Caco-2 (cell line): ENCODE data around the gene MRO. TPM values are rescaled to one million over a fixed set of nuclear protein-coding genes. Genes with fewer than 3 reads are reported as not detected.

ENCODE experiments used
- BruUV-seq: library from RNA; stranded (reverse); fragments of 400-500 nt; replicated peaks from 2 replicates; lab custom pipeline; 2021; lab: Mats Ljungman, UMichigan
- CTCF ChIA-PET: fragments of 300-600 bp; sonication (Branson Sonifier 250); formaldehyde crosslinking; loops from one replicate; lab custom pipeline; 2022; ENCODE audit warnings: antibody characterized with exemption; lab: Charles Lee
- POLR2A ChIA-PET: fragments of 300-600 bp; sonication (Branson Sonifier 250); formaldehyde crosslinking; loops from one replicate; lab custom pipeline; 2022; ENCODE audit warnings: antibody characterized with exemption; lab: Charles Lee
- DNase-seq, 2 experiments: peaks; one replicate each; pipeline versions ENCODE4 v3.0.0 to v3.0.0-alpha.2; 2020 to 2022
- H3K27me3 ChIP-seq: replicated peaks from 2 replicates; pipeline ENCODE4 v1.6.0; 2011; ENCODE audit warnings: low read length; ENCODE audit not compliant: control insufficient read depth, insufficient read depth
- H3K36me3 ChIP-seq: 2 replicates; pipeline ENCODE4 v1.5.1; 2011; ENCODE audit warnings: low read length; ENCODE audit not compliant: control insufficient read depth, insufficient read depth
- H3K4me1 ChIP-seq: fragments of 250-450 bp; sonication (Bioruptor Pico); 2 replicates; pipeline ENCODE4 v1.5.1; 2020; ENCODE audit warnings: mild to moderate bottlenecking
- H3K4me3 ChIP-seq: 2 replicates; pipeline ENCODE4 v1.5.1; 2011; ENCODE audit warnings: low read depth, mild to moderate bottlenecking, control low read depth, low read length
- H3K9me3 ChIP-seq: fragments of 250-450 bp; sonication (Bioruptor Pico); 2 replicates; pipeline ENCODE4 v1.5.1; 2020; ENCODE audit warnings: mild to moderate bottlenecking, moderate library complexity
- H3K27ac Mint-ChIP-seq: one replicate; pipeline ENCODE4 v1.8.0; 2022; ENCODE audit warnings: mixed read lengths; ENCODE audit not compliant: unreplicated experiment
- H3K27me3 Mint-ChIP-seq: one replicate; pipeline ENCODE4 v1.8.0; 2022; ENCODE audit warnings: mixed read lengths; ENCODE audit not compliant: insufficient read depth, unreplicated experiment
- H3K36me3 Mint-ChIP-seq: one replicate; pipeline ENCODE4 v1.8.0; 2022; ENCODE audit warnings: mild to moderate bottlenecking, mixed read lengths; ENCODE audit not compliant: insufficient read depth, unreplicated experiment
- H3K4me1 Mint-ChIP-seq: one replicate; pipeline ENCODE4 v1.8.0; 2022; ENCODE audit warnings: low read depth, mixed read lengths; ENCODE audit not compliant: unreplicated experiment
- H3K4me3 Mint-ChIP-seq: one replicate; pipeline ENCODE4 v1.8.0; 2022; ENCODE audit warnings: mild to moderate bottlenecking, moderate library complexity, mixed read lengths; ENCODE audit not compliant: unreplicated experiment
- H3K9me3 Mint-ChIP-seq: one replicate; pipeline ENCODE4 v1.8.0; 2022; ENCODE audit warnings: mixed read lengths; ENCODE audit not compliant: unreplicated experiment
- intact Hi-C: fragments of 100-400 bp; cut with micrococcal nuclease; formaldehyde crosslinking; loops from one replicate; pipeline ENCODE4 v1.10.0; 2022; ENCODE audit not compliant: unreplicated experiment
- total RNA-seq: library from RNA; stranded (reverse); gene quantifications from 2 replicates; pipeline ENCODE4 v1.2.3, GENCODE V29; 2022
- TF ChIP-seq, protein P1 (sequence below), 2 experiments: fragments of 200-600 bp in 1 of 2; IDR thresholded peaks; 1 replicate in 1 of 2; 2 replicates in 1 of 2; pipeline versions ENCODE4 v1.5.1 to v1.8.0; 2011 to 2022; ENCODE audit warnings: antibody characterized with exemption in 1 of 2, control low read depth in 1 of 2, inconsistent platforms in 1 of 2, low read depth in 1 of 2, low read length in 1 of 2, mild to moderate bottlenecking in 1 of 2, moderate library complexity in 1 of 2; ENCODE audit not compliant: insufficient read depth in 1 of 2, severe bottlenecking in 1 of 2, unreplicated experiment in 1 of 2

Gene MRO
- total RNA-seq, 1 experiment from 2014 or later = not detected

DNA sequence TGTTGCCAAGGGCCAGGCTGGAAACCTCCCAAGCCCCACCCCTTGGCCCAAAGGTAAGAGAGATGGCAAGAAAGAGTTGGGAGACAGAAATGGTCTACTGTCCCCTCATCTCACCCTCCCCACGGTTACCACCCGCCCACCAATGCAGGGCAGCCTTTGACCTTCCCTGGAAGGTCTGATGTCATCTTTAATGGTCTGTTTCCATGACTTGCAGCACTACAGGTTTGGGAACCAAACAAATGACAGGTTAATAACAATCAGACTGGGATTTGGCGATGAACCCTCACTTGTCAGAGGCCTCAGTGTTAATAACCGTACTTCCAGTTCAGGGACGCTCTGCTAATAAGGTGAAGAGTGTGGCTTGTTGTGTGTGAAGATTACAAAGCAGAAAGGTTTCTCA lies 70.4 kb downstream of the MRO start:
- POLR2A ChIA-PET = no interaction called here
- no peak overlapping the region for H3K4me3 Mint-ChIP-seq

DNA sequence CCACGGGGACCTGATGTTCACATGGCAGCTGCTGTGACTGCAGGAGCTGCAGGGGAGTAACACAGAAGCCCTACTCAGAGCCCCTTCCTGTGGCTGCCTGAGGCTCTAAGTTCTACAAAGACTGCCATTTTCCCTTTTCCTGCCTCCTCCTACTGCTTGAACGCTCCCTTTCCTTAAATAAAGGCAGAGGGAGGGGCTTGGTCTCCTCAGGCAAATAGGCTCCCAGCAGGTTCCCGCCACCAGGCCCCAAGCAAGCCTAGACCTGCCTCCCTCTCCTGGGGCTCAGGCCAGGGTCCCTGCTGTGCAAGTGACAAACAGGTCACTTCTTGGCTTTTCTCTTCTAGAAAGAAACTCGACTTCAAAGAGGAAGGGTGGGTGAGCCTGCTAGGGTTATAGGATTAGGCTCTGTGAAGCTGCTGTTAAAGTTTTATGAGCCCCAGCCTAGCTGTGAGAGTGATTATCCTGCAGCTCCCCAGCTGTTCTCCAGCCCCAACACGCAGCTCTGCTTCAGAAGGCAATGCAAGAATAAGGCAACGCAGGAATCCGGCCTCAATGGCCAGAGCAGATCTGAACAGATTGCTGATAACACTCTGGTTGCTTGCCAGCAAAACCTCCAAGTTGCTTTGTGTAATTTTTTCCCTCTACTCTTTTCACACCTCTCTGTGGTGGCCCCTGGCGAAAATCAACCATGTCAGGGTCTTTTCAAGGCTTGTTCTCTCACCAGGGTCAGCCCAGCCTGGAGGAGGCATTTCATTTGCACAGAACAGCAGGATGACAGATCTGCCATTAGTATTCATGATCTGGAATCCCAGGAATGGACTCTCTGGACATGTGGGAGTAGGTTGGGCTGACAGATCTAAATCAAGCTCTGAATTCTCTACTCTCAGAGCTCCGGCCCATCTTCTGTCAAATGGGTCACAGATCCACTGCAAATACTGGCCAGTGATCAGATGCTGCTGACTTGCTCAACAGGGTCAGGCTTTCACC lies 71.3 kb downstream of the MRO start:
- Mint-ChIP-seq H3K4me3 (no peak overlapping the region), H3K27ac (no peak overlapping the region), H3K27me3 (no peaks in the 10 kb centered on the region), H3K4me1 (no peaks in the 10 kb centered on the region), H3K36me3 (no peaks in the 10 kb centered on the region), H3K9me3 (no peaks in the 10 kb centered on the region)
- TF ChIP-seq, protein P1, sequence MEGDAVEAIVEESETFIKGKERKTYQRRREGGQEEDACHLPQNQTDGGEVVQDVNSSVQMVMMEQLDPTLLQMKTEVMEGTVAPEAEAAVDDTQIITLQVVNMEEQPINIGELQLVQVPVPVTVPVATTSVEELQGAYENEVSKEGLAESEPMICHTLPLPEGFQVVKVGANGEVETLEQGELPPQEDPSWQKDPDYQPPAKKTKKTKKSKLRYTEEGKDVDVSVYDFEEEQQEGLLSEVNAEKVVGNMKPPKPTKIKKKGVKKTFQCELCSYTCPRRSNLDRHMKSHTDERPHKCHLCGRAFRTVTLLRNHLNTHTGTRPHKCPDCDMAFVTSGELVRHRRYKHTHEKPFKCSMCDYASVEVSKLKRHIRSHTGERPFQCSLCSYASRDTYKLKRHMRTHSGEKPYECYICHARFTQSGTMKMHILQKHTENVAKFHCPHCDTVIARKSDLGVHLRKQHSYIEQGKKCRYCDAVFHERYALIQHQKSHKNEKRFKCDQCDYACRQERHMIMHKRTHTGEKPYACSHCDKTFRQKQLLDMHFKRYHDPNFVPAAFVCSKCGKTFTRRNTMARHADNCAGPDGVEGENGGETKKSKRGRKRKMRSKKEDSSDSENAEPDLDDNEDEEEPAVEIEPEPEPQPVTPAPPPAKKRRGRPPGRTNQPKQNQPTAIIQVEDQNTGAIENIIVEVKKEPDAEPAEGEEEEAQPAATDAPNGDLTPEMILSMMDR (IDR thresholded peaks at IDR 0.05; ENCODE audit: insufficient read depth in 1 of 2, low read depth in 1 of 2, low read length in 1 of 2, severe bottlenecking in 1 of 2, unreplicated experiment in 1 of 2) = no peak
- CTCF ChIA-PET = no interaction called here
- H3K27me3 ChIP-seq = no peaks in the 10 kb centered on the region
- H3K4me3 ChIP-seq = no peak overlapping the region
- no TSS peak for BruUV-seq
- POLR2A ChIA-PET = no interaction called here
- no peaks in the 10 kb centered on the region for H3K4me1 ChIP-seq
- H3K9me3 ChIP-seq = no peaks in the 10 kb centered on the region
- intact Hi-C loops = no loop called here
- no peak for DNase-seq
- H3K36me3 ChIP-seq = no peaks in the 10 kb centered on the region

More for the DNA sequence above, 70.4 kb downstream of the MRO start:
- TF ChIP-seq, protein P1 (IDR thresholded peaks at IDR 0.05; ENCODE audit: insufficient read depth in 1 of 2, low read depth in 1 of 2, low read length in 1 of 2, severe bottlenecking in 1 of 2, unreplicated experiment in 1 of 2) = no peak
- DNase-seq = no peak
- Histone ChIP-seq H3K36me3 (no peaks in the 10 kb centered on the region), H3K4me1 (no peaks in the 10 kb centered on the region), H3K4me3 (no peak overlapping the region), H3K27me3 (no peaks in the 10 kb centered on the region), H3K9me3 (no peaks in the 10 kb centered on the region)
- CTCF ChIA-PET = no interaction called here
- H3K9me3 Mint-ChIP-seq = no peaks in the 10 kb centered on the region
- no TSS peak for BruUV-seq
- intact Hi-C loops = no loop called here
- no peaks in the 10 kb centered on the region for H3K27me3 Mint-ChIP-seq
- H3K27ac Mint-ChIP-seq = no peak overlapping the region
- no peaks in the 10 kb centered on the region for H3K36me3 Mint-ChIP-seq
- no peaks in the 10 kb centered on the region for H3K4me1 Mint-ChIP-seq

DNA sequence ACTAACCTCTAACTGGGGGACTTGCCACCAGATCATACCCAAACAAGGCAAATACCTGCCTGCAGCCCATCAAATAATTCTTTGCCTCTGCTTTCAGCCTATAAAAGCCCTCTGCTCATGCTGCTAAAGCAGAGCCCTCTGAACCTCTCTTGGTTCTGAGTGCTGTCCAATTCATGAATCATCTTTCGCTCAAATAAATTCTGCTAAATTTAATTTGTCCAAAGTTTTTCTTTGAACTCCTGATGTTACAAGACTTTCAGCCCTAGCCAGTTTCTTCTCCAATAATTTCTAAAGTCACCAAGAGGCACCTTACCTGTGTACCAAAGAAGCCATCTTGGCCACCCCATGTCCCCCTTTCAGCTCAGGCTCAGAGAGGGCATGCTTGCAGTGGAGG lies 72.0 kb downstream of the MRO start:
- H3K9me3 ChIP-seq = no peaks in the 10 kb centered on the region
- DNase-seq = no peak
- no peaks in the 10 kb centered on the region for H3K4me1 ChIP-seq
- POLR2A ChIA-PET = no interaction called here
- no peaks in the 10 kb centered on the region for H3K36me3 ChIP-seq
- H3K4me3 ChIP-seq = no peak overlapping the region
- TF ChIP-seq, protein P1 (IDR thresholded peaks at IDR 0.05; ENCODE audit: insufficient read depth in 1 of 2, low read depth in 1 of 2, low read length in 1 of 2, severe bottlenecking in 1 of 2, unreplicated experiment in 1 of 2) = no peak
- H3K27ac Mint-ChIP-seq = no peak overlapping the region
- H3K4me3 Mint-ChIP-seq = no peak overlapping the region
- no peaks in the 10 kb centered on the region for H3K27me3 ChIP-seq
- no peaks in the 10 kb centered on the region for H3K36me3 Mint-ChIP-seq
- CTCF ChIA-PET = no interaction called here
- no peaks in the 10 kb centered on the region for H3K27me3 Mint-ChIP-seq
- BruUV-seq = no TSS peak
- H3K9me3 Mint-ChIP-seq = no peaks in the 10 kb centered on the region
- no peaks in the 10 kb centered on the region for H3K4me1 Mint-ChIP-seq
- intact Hi-C loops = no loop called here
